ENCODE measurements around the gene CDC42.

CDC42 gene

DNA sequence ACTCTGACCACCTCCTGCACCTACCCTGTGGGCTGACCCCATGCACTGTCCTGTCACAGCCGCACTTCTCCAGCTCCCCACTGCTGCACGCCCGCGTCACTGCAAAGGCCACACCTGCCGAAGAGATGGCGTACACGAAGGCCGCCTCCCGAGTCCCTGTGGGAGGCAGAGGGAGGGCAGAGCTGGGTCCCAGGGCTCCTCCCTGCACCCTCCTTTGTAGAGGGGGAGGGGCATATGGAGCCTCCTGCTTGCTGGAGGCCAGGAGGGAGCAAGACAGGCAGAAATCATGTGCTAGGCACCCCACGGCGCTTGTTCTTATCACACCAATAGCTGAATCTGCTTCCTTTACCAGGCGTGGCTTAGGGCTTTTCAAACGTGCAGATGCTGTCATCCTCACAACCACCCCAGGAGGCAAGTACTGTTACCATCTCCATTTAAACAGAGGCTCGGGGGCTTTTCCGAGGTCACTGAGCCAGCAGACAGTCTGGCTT lies 69.0 kb downstream of the CDC42 start:
- DNase-seq: no peak
- Mint-ChIP-seq H3K4me3 (no peak overlapping the region), H3K27ac (peak overlapping the region in 1 of 2 donors; percentile 79), H3K27me3 (no peaks in the 10 kb centered on the region), H3K4me1 (peaks cover 44% of the 10 kb centered on the region), H3K9me3 (no peaks in the 10 kb centered on the region)
- peak; percentile 15 for ATAC-seq

DNA sequence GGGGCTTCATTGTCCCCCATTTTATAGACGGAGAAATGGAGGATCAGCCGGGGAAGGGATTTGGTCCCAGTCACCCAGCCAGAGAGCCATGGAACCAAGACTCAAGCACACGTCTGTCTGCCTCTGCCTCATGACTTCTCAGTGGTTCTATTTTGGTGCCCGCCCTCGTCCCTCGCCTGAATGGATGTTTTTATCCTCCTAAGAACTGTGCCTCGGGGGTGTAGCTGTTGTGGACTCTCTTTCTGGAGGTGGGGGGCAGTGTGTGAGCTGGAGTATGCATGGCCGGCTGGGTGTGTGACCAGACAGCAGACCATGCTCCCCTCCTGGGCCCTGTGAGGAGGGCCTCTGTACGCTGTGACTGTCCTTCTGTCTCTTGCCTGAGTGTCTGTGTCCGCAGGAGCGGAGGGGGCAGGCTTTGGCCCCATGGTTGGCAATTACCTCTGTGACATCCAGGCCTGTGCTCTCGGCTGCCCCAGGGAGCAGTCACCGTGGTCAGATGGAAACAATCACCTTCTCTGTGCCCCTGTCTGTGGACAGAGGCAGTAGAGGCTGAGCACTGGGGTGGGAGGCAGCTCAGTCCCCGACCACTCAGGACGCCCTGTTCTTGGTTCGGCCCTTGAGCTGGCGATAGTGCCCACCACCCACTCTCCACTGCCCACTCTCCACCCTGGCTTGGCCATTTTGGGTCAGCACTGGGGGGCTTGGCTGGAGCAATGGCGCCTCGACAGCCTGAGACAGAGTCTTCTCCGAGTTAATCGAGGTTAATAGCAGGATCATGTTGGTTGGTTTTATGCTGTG lies 70.0 kb downstream of the CDC42 start:
- H3K27me3 Mint-ChIP-seq: no peaks in the 10 kb centered on the region
- no peak for DNase-seq
- ATAC-seq: no peak
- peaks cover 34% of the 10 kb centered on the region for H3K4me1 Mint-ChIP-seq
- H3K4me3 Mint-ChIP-seq: no peak overlapping the region
- no peaks in the 10 kb centered on the region for H3K9me3 Mint-ChIP-seq
- H3K27ac Mint-ChIP-seq: peak overlapping the region in 1 of 2 donors; percentile 21

DNA sequence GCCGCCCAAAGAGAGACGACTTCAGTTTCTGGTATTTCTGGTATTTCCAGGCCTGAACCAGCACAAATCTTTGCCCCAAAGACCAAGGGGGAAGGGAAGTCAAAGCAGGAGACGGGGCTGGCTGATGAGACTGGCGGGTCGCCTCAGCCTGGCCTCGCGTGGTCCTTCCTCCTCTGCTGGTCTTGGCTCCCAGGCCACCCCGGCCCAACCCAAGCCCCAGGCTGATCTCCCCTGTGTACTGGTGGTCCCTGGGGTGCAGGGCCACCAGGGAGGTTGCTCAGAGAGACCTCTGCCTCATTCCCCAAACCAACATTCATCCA lies 70.5 kb downstream of the CDC42 start:
- Mint-ChIP-seq H3K27ac (no peak overlapping the region), H3K27me3 (no peaks in the 10 kb centered on the region), H3K4me3 (no peak overlapping the region), H3K4me1 (peaks cover 28% of the 10 kb centered on the region), H3K9me3 (no peaks in the 10 kb centered on the region)
- ATAC-seq: no peak
- no peak for DNase-seq

DNA sequence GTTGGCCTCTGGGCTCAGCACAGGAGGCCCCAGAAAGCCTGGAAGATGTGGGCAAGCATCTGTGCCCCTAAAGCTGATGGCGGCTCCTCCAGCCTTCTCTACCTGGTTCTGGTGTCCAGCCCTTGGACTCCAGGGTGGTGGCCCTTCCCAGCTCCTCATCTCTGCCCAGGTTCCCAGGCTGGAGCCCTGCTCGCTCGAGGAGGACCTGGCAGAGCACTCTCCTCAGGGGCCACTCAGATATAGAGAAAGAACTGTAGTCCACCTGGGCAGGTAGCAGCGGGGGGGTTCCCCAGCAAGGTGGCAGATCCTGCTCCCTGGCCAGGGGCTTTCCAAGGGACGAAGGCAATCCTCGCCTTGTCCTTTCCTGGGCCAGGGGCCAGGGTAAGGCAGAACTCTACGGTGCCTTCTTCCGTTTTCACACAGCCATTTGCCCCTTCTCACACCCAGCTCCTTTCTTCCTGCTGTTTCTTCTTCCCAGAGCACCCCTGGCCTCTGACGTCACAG lies 71.4 kb downstream of the CDC42 start:
- Mint-ChIP-seq H3K27ac (peak overlapping the region in 1 of 2 donors; percentile 14), H3K4me1 (peaks cover 19% of the 10 kb centered on the region), H3K4me3 (no peak overlapping the region), H3K27me3 (no peaks in the 10 kb centered on the region), H3K9me3 (no peaks in the 10 kb centered on the region)
- DNase-seq (no peak), ATAC-seq (no peak)

DNA sequence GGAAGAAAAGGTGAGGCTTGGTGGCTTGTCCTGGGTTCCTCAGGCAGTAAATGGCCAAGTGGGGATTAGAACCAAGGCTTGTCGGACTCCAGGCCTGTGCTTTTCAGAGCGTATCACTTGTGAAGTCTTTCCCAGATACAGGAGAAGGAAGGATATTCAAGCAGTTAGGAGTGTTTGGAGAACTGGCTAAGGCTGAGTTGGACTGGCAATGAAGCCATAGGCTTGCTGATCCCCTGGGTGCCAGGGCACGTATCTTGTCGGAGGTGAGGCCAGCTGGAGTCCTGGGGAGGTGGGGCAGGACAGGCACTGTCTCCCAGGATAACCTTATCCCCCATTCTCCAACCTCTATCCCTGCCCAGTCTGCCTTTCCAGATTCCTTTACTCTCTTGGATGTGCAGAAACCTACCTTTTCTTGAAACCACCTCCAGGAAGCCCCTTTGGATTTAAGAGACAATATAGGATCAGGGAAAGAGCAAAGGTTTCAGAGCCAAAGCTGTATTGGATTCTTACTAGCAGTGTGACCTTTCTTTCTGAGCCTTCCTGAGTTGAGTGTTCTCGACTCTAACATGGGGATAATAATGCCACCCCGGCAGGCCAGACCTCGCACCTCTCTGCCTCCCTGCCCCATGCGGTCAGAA lies 72.2 kb downstream of the CDC42 start:
- no peak for ATAC-seq
- Mint-ChIP-seq H3K27ac (peak overlapping the region; percentile 31 to 35), H3K27me3 (no peaks in the 10 kb centered on the region), H3K4me3 (no peak overlapping the region), H3K9me3 (no peaks in the 10 kb centered on the region), H3K4me1 (peaks cover 18% of the 10 kb centered on the region)
- DNase-seq: no peak

DNA sequence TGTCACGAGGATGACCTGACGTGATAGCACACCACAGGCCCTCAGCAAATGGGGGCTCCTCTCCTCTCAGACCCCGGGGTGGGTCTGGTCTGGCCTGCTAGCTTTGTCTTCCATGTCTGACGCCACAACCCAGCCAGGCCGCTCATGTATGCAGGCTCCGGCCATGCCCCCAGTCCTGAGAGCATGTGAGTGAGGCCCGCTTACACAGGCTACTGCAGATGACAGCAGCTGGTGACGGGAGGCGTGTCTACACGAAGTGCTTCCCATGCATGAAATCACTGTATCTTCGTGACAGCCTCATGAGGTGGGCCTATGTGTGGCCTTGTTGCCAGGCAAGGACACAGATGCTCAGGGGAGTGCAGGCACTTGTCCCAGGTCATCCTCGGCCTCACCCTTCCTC lies 74.0 kb downstream of the CDC42 start:
- ATAC-seq (no peak), DNase-seq (no peak)
- H3K27me3 Mint-ChIP-seq: no peaks in the 10 kb centered on the region
- no peak overlapping the region for H3K27ac Mint-ChIP-seq
- no peak overlapping the region for H3K4me3 Mint-ChIP-seq
- no peaks in the 10 kb centered on the region for H3K9me3 Mint-ChIP-seq
- H3K4me1 Mint-ChIP-seq: peaks cover 6% of the 10 kb centered on the region

DNA sequence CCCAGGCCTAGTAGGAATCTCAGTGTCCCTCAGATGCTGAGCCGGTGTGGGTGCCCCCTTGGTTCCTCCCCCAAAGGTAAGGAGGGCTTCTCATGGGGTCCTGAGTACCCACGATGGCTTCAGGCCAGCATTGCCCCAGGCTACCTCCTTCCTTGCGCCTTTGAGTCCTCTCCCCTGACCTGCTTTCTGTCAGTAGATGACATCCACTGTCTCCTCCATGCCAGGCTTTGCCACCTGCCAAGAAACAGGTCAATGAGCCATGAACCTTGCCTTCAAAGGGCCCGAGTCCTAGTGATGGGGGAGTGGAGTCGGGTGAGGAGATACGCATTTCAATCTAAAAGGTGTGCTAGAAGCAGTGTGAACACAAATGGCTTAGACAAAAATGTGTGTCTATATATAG lies 74.7 kb downstream of the CDC42 start:
- Mint-ChIP-seq H3K27ac (no peak overlapping the region), H3K27me3 (no peaks in the 10 kb centered on the region), H3K4me1 (peaks cover 6% of the 10 kb centered on the region), H3K4me3 (no peak overlapping the region), H3K9me3 (no peaks in the 10 kb centered on the region)
- ATAC-seq: no peak
- DNase-seq: no peak

DNA sequence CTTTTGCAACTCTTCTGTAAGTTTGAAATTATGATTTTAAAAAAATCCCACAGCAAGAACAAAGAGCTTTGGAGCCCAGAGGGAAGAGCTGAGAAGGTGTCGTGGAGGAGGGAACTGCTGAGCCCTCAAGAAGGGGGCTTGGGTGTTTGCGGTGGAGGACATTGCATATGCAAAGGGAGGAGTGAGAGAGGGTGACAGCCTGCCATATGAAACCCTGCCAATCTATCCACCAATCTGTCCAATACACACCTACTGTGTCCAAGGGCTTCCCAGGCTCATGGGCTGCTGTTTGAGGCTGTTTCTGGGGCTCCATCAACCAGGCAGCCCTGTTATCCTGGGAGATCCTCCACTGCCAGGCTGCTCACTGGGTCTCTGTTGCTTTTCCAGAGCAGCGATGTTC lies 75.2 kb downstream of the CDC42 start:
- H3K4me3 Mint-ChIP-seq: no peak overlapping the region
- ATAC-seq (no peak), DNase-seq (no peak)
- H3K9me3 Mint-ChIP-seq: no peaks in the 10 kb centered on the region
- H3K4me1 Mint-ChIP-seq: peaks cover 6% of the 10 kb centered on the region
- H3K27me3 Mint-ChIP-seq: no peaks in the 10 kb centered on the region
- H3K27ac Mint-ChIP-seq: no peak overlapping the region

DNA sequence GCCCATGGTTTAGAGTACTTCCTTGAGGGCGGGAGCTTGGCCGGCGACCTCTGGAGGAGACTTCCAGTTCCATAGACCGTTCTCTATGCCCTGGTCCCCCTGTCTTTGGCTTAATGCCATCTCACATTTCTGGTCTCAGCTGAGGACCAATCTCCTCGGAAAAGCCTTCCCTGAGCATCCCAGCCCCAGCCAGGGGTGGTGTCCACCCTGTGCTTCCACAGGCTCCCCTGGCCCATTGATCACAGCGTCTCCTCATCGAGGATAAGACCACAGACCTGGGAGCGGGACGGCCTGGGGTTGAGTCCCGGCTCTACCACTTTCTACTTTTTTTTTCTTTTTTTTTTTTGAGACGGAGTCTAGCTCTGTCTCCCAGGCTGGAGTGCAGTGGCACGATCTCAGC lies 75.9 kb downstream of the CDC42 start:
- ATAC-seq: no peak
- H3K9me3 Mint-ChIP-seq: no peaks in the 10 kb centered on the region

DNA sequence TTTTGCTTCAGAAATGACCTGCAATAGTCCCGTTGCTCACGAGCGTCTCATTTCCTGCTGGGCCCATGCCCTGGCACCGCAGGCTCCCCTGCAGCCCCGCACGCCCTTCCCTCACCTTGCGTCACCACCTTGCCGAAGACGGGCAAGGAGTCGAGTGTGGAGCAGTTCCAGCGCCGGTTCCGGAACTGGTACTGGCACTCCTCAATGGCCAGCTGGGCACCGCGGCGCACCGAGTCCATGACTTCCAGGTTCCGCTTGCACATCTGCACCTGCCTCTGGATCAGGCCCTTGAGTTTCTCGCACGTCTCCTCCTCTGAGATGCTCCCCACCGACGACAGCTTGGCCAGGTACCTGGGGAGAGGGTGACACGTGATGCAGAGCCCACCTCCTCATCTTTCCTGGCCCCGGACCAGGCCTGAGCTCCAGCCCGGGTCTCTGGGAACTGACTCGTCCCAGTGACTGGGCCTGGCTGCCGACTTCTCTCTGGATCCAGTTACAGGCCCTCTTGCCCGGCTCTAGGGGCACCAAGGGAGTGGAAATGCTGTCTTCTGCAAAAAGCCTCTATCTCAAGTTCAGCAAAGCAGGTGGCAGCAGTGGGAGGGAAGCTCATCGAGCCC lies 77.1 kb downstream of the CDC42 start:
- Mint-ChIP-seq H3K4me3 (no peak overlapping the region), H3K4me1 (no peaks in the 10 kb centered on the region), H3K27ac (no peak overlapping the region)

More for the DNA sequence above, 75.9 kb downstream of the CDC42 start:
- Mint-ChIP-seq H3K4me3 (no peak overlapping the region), H3K27me3 (no peaks in the 10 kb centered on the region), H3K27ac (peak overlapping the region in 1 of 2 donors; percentile 61), H3K4me1 (peaks cover 6% of the 10 kb centered on the region)
- no peak for DNase-seq

DNA sequence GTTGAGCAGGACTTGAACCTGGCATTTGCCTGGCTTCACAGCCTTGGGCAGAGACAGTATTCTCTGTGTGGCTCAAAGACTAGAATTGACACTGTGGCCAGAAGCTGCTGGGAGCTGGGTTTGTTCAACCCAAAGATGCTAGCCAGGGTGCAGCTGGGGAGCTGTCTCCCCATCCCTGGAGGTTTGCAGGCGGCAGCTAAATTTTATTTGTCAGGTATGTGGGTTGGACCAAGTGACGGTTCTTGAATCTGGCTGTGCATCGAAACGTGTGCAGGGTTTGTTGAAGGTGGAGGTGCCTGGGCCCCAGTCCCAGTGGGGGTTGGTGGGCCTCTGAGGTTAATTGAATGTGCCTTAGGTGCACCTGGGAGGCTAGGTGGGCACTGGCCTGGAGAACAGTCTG lies 78.6 kb downstream of the CDC42 start:
- peaks cover 12% of the 10 kb centered on the region for H3K27me3 Mint-ChIP-seq
- no peak overlapping the region for H3K27ac Mint-ChIP-seq
- no peaks in the 10 kb centered on the region for H3K4me1 Mint-ChIP-seq
- H3K4me3 Mint-ChIP-seq: no peak overlapping the region
- no peaks in the 10 kb centered on the region for H3K9me3 Mint-ChIP-seq
- ATAC-seq (no peak), DNase-seq (no peak)

More for the DNA sequence above, 77.1 kb downstream of the CDC42 start:
- Mint-ChIP-seq H3K9me3 (no peaks in the 10 kb centered on the region), H3K27me3 (peaks cover 2% of the 10 kb centered on the region)
- DNase-seq (no peak), ATAC-seq (no peak)

DNA sequence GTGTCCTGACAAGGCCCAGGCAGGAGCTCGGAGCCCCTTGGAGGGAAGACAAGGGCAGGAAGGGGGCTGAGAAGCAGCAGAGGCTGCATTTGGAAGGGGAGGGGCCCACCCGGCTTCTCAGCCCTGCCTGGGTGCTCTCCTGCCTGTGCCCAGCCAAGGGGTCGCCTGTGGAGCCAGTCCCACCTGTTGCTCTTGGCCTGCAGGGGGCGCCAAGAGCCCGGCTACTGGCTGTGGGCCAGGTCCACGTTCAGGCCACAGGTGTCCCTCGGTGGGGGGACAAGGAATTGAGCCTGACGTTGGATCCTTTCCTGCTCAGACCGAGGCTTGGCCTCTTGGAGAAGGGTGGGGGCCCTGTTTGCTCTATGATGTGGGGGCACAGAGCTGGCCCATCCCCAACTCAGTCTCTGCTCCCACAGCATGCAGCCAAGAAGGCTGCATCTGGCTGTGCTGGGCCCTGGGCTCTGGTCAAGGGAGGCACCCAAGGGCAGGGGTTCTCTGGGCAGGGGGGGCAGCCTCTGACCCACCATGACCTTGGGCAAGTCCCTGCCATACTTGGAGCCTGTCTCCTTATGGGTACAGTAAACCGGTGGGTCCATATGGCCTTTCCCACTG lies 79.5 kb downstream of the CDC42 start:
- H3K27ac Mint-ChIP-seq: no peak overlapping the region
- no peak overlapping the region for H3K4me3 Mint-ChIP-seq
- peaks cover 14% of the 10 kb centered on the region for H3K27me3 Mint-ChIP-seq
- DNase-seq (peak; percentile 62 to 63), ATAC-seq (peak; percentile 76)
- H3K9me3 Mint-ChIP-seq: no peaks in the 10 kb centered on the region
- no peaks in the 10 kb centered on the region for H3K4me1 Mint-ChIP-seq

DNA sequence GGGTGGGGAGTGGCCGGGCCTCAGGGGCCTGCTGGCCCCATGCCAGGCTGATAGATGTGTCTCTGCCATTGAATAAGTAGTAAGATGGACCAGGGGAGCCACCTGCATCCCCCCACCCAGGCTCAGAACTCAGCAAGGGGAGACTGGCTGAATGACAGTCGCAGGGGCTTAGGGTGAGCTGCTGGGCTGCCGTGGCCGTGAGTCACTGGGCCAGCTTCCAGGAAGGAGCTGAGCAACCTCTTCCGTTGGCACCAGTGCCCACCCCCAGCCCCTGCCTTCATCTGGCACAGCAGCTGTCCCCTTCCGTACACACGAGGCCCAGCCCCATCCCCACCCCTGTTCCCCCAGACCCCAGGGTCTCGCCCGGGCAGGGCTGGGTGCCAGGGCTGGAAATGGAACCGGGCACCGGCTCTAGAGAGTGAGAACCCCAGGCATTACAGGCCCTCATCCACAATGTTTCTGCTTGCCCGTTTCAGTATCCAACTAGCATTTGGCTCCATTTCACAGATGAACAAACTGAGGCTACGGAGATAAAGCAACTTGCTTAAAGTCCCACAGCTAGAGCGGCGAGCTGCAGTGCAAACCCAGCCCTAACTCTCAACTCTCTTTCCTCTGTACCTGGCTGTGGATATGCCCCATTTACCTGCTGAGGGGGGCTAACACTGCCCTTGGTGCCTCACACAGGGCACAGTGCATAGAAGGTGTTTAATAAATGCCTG lies 80.2 kb downstream of the CDC42 start:
- peaks cover under 1% of the 10 kb centered on the region for H3K4me1 Mint-ChIP-seq
- H3K4me3 Mint-ChIP-seq: no peak overlapping the region
- no peak overlapping the region for H3K27ac Mint-ChIP-seq
- DNase-seq: no peak
- no peak for ATAC-seq
- H3K9me3 Mint-ChIP-seq: no peaks in the 10 kb centered on the region
- H3K27me3 Mint-ChIP-seq: peaks cover 14% of the 10 kb centered on the region

DNA sequence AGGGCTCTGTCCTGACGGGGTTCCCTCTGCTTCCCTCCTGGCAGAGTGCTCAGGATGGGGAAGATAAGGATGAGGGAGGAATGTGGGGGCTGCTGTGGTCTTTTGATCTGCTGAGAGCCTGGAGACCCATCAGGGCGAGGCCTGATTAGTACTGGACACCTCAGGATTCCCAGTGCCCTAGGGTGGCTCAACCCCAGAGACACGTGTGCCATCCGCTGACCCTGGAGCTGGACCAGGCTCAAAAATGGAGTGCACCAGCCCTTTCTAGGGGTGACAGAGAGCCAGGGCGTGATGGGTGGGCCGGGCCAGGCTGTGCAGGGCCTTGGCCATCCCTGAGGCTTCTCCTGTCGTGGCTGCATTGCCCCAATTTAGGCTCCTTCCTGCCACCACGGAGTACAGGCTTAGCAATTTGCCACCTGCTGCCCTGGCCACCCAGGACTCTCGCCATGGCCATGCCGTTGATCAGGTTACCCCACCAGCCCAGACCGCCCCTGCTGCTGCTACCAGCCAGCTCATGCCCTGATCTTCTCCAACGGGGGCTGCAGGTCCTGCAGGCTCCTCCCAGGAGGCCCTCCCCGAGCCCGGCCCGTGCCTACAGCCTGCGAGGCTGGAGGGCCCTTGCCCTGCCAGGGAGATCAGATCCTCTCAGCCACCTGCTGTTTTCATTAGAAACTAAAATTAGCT lies 80.9 kb downstream of the CDC42 start:
- DNase-seq (no peak), ATAC-seq (no peak)
- Mint-ChIP-seq H3K4me3 (no peak overlapping the region), H3K27ac (no peak overlapping the region), H3K4me1 (peaks cover 6% of the 10 kb centered on the region), H3K27me3 (peaks cover 19% of the 10 kb centered on the region), H3K9me3 (no peaks in the 10 kb centered on the region)

DNA sequence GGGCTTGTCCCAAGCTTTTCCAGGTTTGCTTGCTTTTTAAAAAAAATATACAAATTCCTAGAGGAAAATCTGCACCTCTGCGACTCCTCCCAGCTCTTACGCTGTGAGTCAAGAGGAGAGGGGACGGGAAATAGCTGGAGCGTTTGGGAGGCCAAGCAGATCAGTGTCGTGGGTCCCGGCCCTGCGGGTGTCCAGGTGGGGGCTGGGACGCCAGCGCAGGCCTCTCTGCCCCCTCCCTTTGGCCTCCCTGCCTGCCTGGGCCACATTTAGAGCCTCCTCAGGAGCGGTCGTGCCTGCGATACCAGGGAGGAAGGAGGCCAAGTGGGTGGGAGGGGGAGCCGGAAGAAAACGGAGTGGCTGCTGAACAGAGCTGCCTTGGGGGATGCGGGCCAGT lies 81.4 kb downstream of the CDC42 start:
- ATAC-seq: no peak
- peaks cover 22% of the 10 kb centered on the region for H3K27me3 Mint-ChIP-seq
- no peak overlapping the region for H3K27ac Mint-ChIP-seq
- H3K9me3 Mint-ChIP-seq: no peaks in the 10 kb centered on the region
- DNase-seq: no peak
- peaks cover 6% of the 10 kb centered on the region for H3K4me1 Mint-ChIP-seq
- no peak overlapping the region for H3K4me3 Mint-ChIP-seq
